HG02678 (cell line): ENCODE data around the gene RND2.

ENCODE experiments used
- ATAC-seq: cut with Tn5 transposase; IDR thresholded peaks from one replicate; pipeline ENCODE4 v1.9.1; 2021; ENCODE audit warnings: mild to moderate bottlenecking, moderate library complexity; ENCODE audit not compliant: unreplicated experiment

Gene RND2

GRCh38 chr17:43069368-43069898 lies 44.4 kb downstream of the RND2 start:
- no peak for ATAC-seq

GRCh38 chr17:43070257-43070656 lies 45.2 kb downstream of the RND2 start:
- ATAC-seq, result no peak

- ATAC-seq, result no peak
Observed at GRCh38 chr17:43070872-43071271, 45.8 kb downstream of the RND2 start.

- no peak for ATAC-seq
Observed at GRCh38 chr17:43074869-43075268, 49.8 kb downstream of the RND2 start.

- no peak for ATAC-seq
Observed at GRCh38 chr17:43079641-43080302, 54.7 kb downstream of the RND2 start.
